DOHH2 (cell line): ENCODE results near the gene UNC50.

Source experiments
- EZH2phosphoT487 ChIP-seq: fragments of 200-600 bp; sonication (generic); IDR thresholded peaks from 2 replicates; pipeline ENCODE4 v1.6.1; 2017; ENCODE audit warnings: borderline replicate concordance, mild to moderate bottlenecking, antibody characterized with exemption, low read length, moderate library complexity, mixed read lengths
- TF ChIP-seq, protein P1 (sequence below): fragments of 200-600 bp; sonication (generic); IDR thresholded peaks from one replicate; pipeline ENCODE4 v1.5.1; 2014; ENCODE audit warnings: antibody characterized with exemption, mild to moderate bottlenecking, low read depth, low read length; ENCODE audit not compliant: poor library complexity, severe bottlenecking

GRCh38 chr2:98607741-98608115 lies 661 bp upstream of the UNC50 start:
- TF ChIP-seq, protein P1, sequence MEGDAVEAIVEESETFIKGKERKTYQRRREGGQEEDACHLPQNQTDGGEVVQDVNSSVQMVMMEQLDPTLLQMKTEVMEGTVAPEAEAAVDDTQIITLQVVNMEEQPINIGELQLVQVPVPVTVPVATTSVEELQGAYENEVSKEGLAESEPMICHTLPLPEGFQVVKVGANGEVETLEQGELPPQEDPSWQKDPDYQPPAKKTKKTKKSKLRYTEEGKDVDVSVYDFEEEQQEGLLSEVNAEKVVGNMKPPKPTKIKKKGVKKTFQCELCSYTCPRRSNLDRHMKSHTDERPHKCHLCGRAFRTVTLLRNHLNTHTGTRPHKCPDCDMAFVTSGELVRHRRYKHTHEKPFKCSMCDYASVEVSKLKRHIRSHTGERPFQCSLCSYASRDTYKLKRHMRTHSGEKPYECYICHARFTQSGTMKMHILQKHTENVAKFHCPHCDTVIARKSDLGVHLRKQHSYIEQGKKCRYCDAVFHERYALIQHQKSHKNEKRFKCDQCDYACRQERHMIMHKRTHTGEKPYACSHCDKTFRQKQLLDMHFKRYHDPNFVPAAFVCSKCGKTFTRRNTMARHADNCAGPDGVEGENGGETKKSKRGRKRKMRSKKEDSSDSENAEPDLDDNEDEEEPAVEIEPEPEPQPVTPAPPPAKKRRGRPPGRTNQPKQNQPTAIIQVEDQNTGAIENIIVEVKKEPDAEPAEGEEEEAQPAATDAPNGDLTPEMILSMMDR = no peak
- TF ChIP-seq EZH2phosphoT487 = no peak
